NCI-H460 (cell line): ENCODE data around the gene SLC29A2. TPM values are rescaled to one million over a fixed set of nuclear protein-coding genes. Genes with fewer than 3 reads are reported as not detected.
"Not testable (repeated sequence)": the region's sequence is repeated elsewhere in the genome, so short reads cannot be mapped to it uniquely, and the experiment has no call there.

ENCODE experiments used
- DNase-seq: peaks from one replicate; pipeline ENCODE4 v3.0.0-alpha.2; 2016; ENCODE audit warnings: low read depth; ENCODE audit errors: extremely low read depth
- small RNA-seq, 2 experiments: library from RNA; depleted of rRNA; stranded (forward); fragments of <200 nt; gene quantifications; one replicate each; pipeline ENCODE3, GENCODE V24; 2014
- total RNA-seq: library from RNA; depleted of rRNA; stranded (reverse); fragments of >200 nt; shearing (Covaris generic); gene quantifications from 2 replicates; pipeline ENCODE4 v1.2.3, GENCODE V29; 2014; rRNA removed

The SLC29A2 gene
- total RNA-seq, 1 experiment from 2014 or later = 4.7 TPM

DNA sequence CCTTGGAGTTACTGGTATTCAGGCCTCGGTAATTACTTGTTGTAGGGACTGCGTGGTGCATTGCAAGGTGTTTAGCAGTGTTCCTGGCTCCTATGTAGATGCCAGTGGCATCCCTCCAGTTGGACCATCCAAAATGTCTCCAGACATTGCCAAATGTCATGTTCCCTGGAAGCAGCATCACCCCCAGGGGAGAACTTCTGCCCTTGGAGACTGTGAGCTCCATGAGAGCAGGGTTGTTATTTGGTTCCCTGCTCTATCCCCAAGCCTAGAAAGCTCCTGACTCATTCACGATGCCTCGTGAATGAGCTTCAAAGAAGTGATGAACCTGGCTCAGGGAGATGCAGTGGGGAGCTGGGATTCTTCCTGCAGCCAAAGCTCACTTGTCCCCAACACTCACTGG is 50.0 kb downstream of the SLC29A2 start:
- no peak for DNase-seq

DNA sequence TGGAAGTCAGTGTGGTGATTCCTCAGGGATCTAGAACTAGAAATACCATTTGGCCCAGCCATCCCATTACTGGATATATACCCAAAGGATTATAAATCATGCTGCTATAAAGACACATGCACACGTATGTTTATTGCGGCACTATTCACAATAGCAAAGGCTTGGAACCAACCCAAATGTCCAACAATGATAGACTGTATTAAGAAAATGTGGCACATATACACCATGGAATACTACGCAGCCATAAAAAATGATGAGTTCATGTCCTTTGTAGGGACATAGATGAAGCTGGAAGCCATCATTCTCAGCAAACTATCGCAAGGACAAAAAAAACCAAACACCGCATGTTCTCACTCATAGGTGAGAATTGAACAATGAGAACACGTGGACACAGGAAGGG is 50.8 kb downstream of the SLC29A2 start:
- not testable (repeated sequence) for DNase-seq

- DNase-seq = not testable (repeated sequence)
These were observed 51.3 kb downstream of the SLC29A2 start for GRCh38 chr11:66320289-66320688.

DNA sequence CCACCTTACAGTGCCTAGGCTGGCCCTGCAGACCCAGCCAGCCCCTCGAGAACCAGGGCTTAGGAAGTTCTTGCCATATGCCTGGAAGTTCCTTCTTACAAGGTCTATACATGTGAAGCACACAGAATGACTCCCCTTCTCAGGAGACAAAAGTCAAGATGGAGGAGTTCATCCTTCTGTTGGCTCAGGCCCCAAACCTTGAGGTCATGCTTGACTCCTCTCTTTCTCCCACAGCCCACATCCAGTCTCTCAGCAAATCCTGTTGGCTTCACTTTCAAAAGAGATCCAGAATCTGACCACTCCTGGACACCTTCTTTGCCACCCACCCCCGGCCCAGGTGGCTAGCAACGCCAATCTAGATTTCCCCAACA is 53.0 kb downstream of the SLC29A2 start:
- no peak for DNase-seq

DNA sequence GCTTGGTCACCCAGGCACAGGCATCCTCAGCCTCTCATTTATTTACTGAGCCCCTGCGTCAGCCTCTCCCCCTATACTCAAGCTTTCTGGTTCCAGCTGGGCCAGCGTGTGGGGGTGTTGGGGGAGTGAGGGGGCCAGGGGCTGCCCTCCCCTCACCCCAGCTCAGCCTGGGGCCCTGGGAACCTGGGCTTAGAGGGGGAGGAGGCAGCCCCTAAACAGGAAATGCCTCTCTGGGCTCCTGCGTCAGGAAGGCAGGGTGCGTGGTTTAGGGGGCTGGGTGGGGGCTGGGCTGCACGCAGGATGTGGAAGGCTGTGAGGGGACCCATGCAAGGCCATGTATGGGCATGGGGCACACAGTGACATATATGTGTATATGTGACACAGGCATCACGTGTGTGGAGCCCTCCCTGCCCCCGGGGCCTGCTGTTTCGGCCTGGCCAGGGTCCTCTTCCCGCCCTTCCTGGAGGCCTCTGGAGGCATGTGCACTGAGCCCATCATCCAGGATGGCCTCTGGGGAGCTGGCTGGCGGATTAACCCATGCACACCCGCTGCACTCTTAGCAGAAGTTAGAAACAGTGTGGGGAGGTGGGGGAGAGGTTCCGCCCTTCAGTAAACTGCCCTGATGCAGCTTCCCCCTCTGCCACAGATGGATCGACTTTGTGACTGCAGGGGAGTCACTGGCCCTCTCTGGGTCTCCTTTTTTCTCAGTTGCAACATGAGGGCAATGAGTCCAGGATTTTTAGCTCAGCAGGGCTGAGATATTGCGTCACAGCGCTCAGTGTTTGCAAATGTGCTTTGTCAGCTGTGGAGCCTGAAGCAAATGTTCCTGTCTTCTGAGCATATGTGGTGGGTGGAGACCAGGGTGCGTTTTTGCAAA is 53.6 kb downstream of the SLC29A2 start:
- DNase-seq = no peak

- no peak for DNase-seq
These were observed 54.2 kb downstream of the SLC29A2 start for GRCh38 chr11:66317322-66317722.

- no peak for DNase-seq
These were observed 54.7 kb downstream of the SLC29A2 start, which contains the start of gene CD248 for GRCh38 chr11:66316849-66317251. Gene CD248, minus strand, starts transcription at chr11:66317044. Its CDS starts 17 bp downstream, at chr11:66317027.

DNA sequence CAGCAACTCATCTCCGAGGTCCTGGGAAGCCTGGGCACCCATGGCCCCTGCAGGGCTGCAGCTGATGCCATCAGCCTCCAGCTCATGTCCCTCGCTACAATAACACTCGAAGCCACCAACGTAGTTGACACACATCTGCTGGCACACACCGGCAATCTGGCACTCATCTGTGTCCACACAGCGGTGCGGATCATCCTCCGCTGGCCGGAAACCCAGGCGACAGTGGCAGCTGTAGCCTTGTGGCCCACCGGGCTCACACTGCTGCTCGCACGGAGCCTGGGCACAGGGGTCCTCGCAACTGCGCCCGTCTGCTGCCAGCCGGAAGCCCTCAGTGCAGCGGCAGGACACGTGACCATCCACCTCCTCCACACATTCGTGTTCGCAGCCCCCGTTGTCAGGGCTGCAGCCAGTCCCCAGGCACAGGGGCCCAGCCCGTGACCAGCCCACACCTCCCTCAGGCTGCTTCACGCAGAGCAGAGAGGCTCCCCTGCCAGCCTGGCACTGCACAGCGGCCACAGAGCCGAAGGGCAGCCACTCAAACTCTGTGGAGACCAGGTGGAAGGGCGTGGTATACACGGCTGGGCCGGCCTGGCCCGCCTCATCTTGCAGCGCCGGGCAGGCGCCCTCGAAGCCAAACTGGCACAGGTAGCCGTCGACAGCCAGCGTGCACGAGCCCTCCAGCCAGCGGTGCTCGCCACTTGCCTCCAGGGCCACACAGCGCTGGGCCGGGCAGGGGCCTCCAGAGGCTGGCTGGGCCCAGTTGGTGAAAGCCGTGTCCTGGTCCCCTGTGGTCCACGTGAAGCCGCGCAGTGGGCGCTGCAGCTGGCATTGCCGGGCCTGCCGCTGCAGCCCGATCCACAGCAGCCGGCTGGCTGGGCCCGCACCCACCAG is 55.4 kb downstream of the SLC29A2 start:
- no peak for DNase-seq

- no peak for DNase-seq
These were observed 56.1 kb downstream of the SLC29A2 start for GRCh38 chr11:66315498-66315885.

- no peak for DNase-seq
These were observed 56.7 kb downstream of the SLC29A2 start for GRCh38 chr11:66314561-66315497.

DNA sequence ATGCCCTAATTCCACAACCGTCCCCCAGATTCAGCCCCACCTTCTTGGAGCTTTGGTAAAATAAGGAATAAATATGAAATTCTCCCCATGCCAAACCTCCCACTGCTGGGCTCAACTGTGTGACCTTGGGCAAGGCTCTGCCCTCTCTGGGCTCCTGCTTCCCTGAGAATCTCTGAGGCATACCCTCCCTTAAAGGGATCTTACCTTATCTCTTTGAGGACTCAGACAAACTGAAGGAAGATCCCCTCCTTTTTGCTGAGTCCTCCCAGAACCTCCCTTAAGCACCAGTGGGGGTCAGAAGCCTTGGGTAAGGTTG is 57.4 kb downstream of the SLC29A2 start:
- no peak for DNase-seq

- no peak for DNase-seq
These were observed 58.0 kb downstream of the SLC29A2 start for GRCh38 chr11:66313321-66314185.

- DNase-seq = peak; percentile 95
These were observed 58.8 kb downstream of the SLC29A2 start for GRCh38 chr11:66312549-66313320.

Small RNA genes within 50 kb of the gene (small RNA-seq; reads per million reads assigned to genes)
- gene RF00017 = 0 reads per million in 2 experiments
- gene RNU1-84P = 0.02 to 0.06 reads per million in 2 experiments

Other genes with a start within 250 kb of the SLC29A2 start
- 17.1 and 17.8 TPM in 2 replicates for gene KLC2, start 114.1 kb downstream of the SLC29A2 start, total RNA-seq
- 55.6 and 65.3 TPM in 2 replicates for gene RAB1B, start 103.1 kb downstream of the SLC29A2 start, total RNA-seq
- 0.20 TPM in 1 of 2 replicates, not detected in the other for gene CNIH2, start 93.6 kb downstream of the SLC29A2 start, total RNA-seq
- 62.5 and 74.1 TPM in 2 replicates for gene YIF1A, start 82.6 kb downstream of the SLC29A2 start, total RNA-seq
- gene TMEM151A, start 79.9 kb downstream of the SLC29A2 start, total RNA-seq = 0.32 and 0.40 TPM in 2 replicates
- gene CD248, start 54.7 kb downstream of the SLC29A2 start, total RNA-seq = not detected in 2 replicates
- gene RIN1, start 35.3 kb downstream of the SLC29A2 start, total RNA-seq = 18.7 and 23.9 TPM in 2 replicates
- gene BRMS1, start 26.7 kb downstream of the SLC29A2 start, total RNA-seq = 35.3 and 44.2 TPM in 2 replicates
- gene B4GAT1, start 24.1 kb downstream of the SLC29A2 start, total RNA-seq = 15.0 and 16.9 TPM in 2 replicates
- gene NPAS4, start 49.3 kb upstream of the SLC29A2 start, total RNA-seq = not detected in 2 replicates
- 66.8 and 90.4 TPM in 2 replicates for gene MRPL11, start 67.1 kb upstream of the SLC29A2 start, total RNA-seq
- gene PELI3, start 95.1 kb upstream of the SLC29A2 start, total RNA-seq = 2.7 and 3.2 TPM in 2 replicates
- gene DPP3, start 108.7 kb upstream of the SLC29A2 start, total RNA-seq = 30.8 and 31.9 TPM in 2 replicates
- 13.7 and 16.7 TPM in 2 replicates for gene BBS1, start 138.9 kb upstream of the SLC29A2 start, total RNA-seq
- gene ZDHHC24, start 174.3 kb upstream of the SLC29A2 start, total RNA-seq = 8.0 and 13.7 TPM in 2 replicates
- not detected in 2 replicates for gene ACTN3, start 175.1 kb upstream of the SLC29A2 start, total RNA-seq
- 9.0 and 9.5 TPM in 2 replicates for gene CTSF, start 196.8 kb upstream of the SLC29A2 start, total RNA-seq
- gene CCDC87, start 221.3 kb upstream of the SLC29A2 start, total RNA-seq = 0.37 and 0.52 TPM in 2 replicates
- gene CCS, start 221.4 kb upstream of the SLC29A2 start, total RNA-seq = 13.7 and 14.7 TPM in 2 replicates
- 36.9 and 38.1 TPM in 2 replicates for gene RBM14, start 244.9 kb upstream of the SLC29A2 start, total RNA-seq